Measurements from ENCODE around the gene ARID1B. TPM values are rescaled to one million over a fixed set of nuclear protein-coding genes. Genes with fewer than 3 reads are reported as not detected.

The ARID1B gene
- total and polyA plus RNA-seq, 10 of the 15 experiments (the other 5 are each of a cell fraction or from before 2014, with no cell fraction given), result 24.7 to 133 (median 54.6) TPM

GRCh38 chr6:156756630-156757610, 20.3 kb upstream of the ARID1B start:
- Histone ChIP-seq H4K20me1 (ENCODE audit: control insufficient read depth, insufficient read depth) (no peaks in the 10 kb centered on the region), H3K36me3 (ENCODE audit: control insufficient read depth in 2 of 2, insufficient read depth in 2 of 2, low read length in 1 of 2) (no peaks in the 10 kb centered on the region), H3K79me2 (ENCODE audit: control insufficient read depth, insufficient read depth, low read length) (no peaks in the 10 kb centered on the region), H3K4me3 (no peak overlapping the region), H3K9me3 (replicated peaks; ENCODE audit: control insufficient read depth, insufficient read depth, low read length) (no peaks in the 10 kb centered on the region), H3K9ac (ENCODE audit: control insufficient read depth, insufficient read depth, low read length) (no peak overlapping the region), H3K27me3 (replicated peaks in 1 of 2; ENCODE audit: control insufficient read depth in 2 of 2, insufficient read depth in 2 of 2, low read length in 1 of 2) (no peaks in the 10 kb centered on the region), H3K4me1 (ENCODE audit: control insufficient read depth, insufficient read depth, low read length) (peaks cover 32% of the 10 kb centered on the region), H3K4me2 (ENCODE audit: control insufficient read depth, insufficient read depth) (no peak overlapping the region), H3K27ac (ENCODE audit: control insufficient read depth, insufficient read depth) (no peak overlapping the region), H2AFZ (ENCODE audit: control insufficient read depth, low read depth, low read length) (no peak overlapping the region)
- FAIRE-seq (no peak), DNase-seq (ENCODE audit: low read depth, low spot score) (no peak), ATAC-seq (no peak)
- no TSS peak for BruUV-seq (replicated peaks)
- TF ChIP-seq USF2 (IDR thresholded peaks at IDR 0.05; ENCODE audit: borderline replicate concordance, low read depth, low read length) (no peak), ESRRA (IDR thresholded peaks at IDR 0.05; ENCODE audit: low read length) (no peak), PBX3 (IDR thresholded peaks at IDR 0.05; ENCODE audit: insufficient replicate concordance, low read depth, low read length) (no peak)
- RAD21 ChIA-PET (ENCODE audit: unreplicated experiment), result interaction anchor here (1.1 to 7.2 kb wide), 4 partner anchors 12 to 66 kb away, joined by 4 to 119 read pairs (median 34); no protein-coding TSS in a partner anchor
- CTCF ChIA-PET, result interaction anchor here (1.3 to 2.5 kb wide), 4 partner anchors 14 to 119 kb away, joined by 4 to 15 read pairs (median 7); no protein-coding TSS in a partner anchor
- 71% methylated on average over 8 of the region's 8 CpGs for WGBS (ENCODE audit: insufficient coverage, insufficient replicate concordance, low lambda C conversion rate, missing lambda C conversion rate)
- intact Hi-C loops (cut with micrococcal nuclease; ENCODE audit: unreplicated experiment) (no loop called here), in situ Hi-C loops (cut with MboI) (no loop called here)
- SMC1A ChIA-PET (ENCODE audit: uncharacterized antibody, unreplicated experiment), result interaction anchor here (1.5 to 6.5 kb wide), 6 partner anchors 12 to 120 kb away, joined by 4 to 121 read pairs (median 67); no protein-coding TSS in a partner anchor
- POLR2A ChIA-PET, result interaction anchor here (0.8 to 2.7 kb wide), 3 partner anchors 20 to 95 kb away, joined by 3 to 10 read pairs (median 5); partner anchors contain the start of gene ARID1B

Data from GM12878 (cell line).